Activated effector memory CD4-positive, alpha-beta T cell treated with anti-CD3 and anti-CD28 coated beads, Interleukin-2, amount 50 U/mL, for 16 hours (primary cell): Measurements from ENCODE around the gene MAP2K3.

Source experiments
- DNase-seq: peaks from one replicate; pipeline ENCODE4 v3.0.0-alpha.2; 2020

Gene MAP2K3

GRCh38 chr17:21284319-21285163 lies at the start of gene MAP2K3:
MAP2K3 (plus strand) TSS chr17:21284711; CDS start chr17:21284921, 210 bp downstream.
- DNase-seq, result peak; percentile 99

- no peak for DNase-seq
Measured at GRCh38 chr17:21235921-21236320, 48.6 kb upstream of the MAP2K3 start.

GRCh38 chr17:21239680-21240368 lies 44.7 kb upstream of the MAP2K3 start:
- DNase-seq, result no peak

- no peak for DNase-seq
Measured at GRCh38 chr17:21240369-21241055, 44.0 kb upstream of the MAP2K3 start.

- DNase-seq, result no peak
Measured at GRCh38 chr17:21241564-21241963, 42.9 kb upstream of the MAP2K3 start.

GRCh38 chr17:21242026-21242697 lies 42.3 kb upstream of the MAP2K3 start:
- no peak for DNase-seq

- DNase-seq, result no peak
Measured at GRCh38 chr17:21242780-21243515, 41.6 kb upstream of the MAP2K3 start.

GRCh38 chr17:21243516-21244303 lies 40.8 kb upstream of the MAP2K3 start:
- no peak for DNase-seq

- DNase-seq, result no peak
Measured at GRCh38 chr17:21245639-21246084, 38.8 kb upstream of the MAP2K3 start.

- DNase-seq, result no peak
Measured at GRCh38 chr17:21246698-21247097, 37.8 kb upstream of the MAP2K3 start.

- no peak for DNase-seq
Measured at GRCh38 chr17:21247552-21248258, 36.8 kb upstream of the MAP2K3 start.

- DNase-seq, result no peak
Measured at GRCh38 chr17:21248500-21248899, 36.0 kb upstream of the MAP2K3 start.

- no peak for DNase-seq
Measured at GRCh38 chr17:21249086-21249795, 35.3 kb upstream of the MAP2K3 start.

- DNase-seq, result no peak
Measured at GRCh38 chr17:21249920-21250703, 34.4 kb upstream of the MAP2K3 start.

GRCh38 chr17:21250854-21251253 lies 33.7 kb upstream of the MAP2K3 start:
- DNase-seq, result no peak

GRCh38 chr17:21251337-21252010 lies 33.0 kb upstream of the MAP2K3 start:
- no peak for DNase-seq

- no peak for DNase-seq
Measured at GRCh38 chr17:21252289-21252795, 32.2 kb upstream of the MAP2K3 start.
